BJ (cell line): ENCODE results near the gene STRIT1. TPM values are rescaled to one million over a fixed set of nuclear protein-coding genes. Genes with fewer than 3 reads are reported as not detected.

Source experiments
- CTCF ChIA-PET: fragments of 350-600 bp; formaldehyde crosslinking; extraction: SDS; loops from one replicate; lab custom pipeline; 2021; ENCODE audit warnings: antibody characterized with exemption, inconsistent platforms; lab: Yijun Ruan, JAX
- POLR2A ChIA-PET: fragments of 300-600 bp; sonication (Branson Sonifier 250); formaldehyde crosslinking; extraction: SDS; loops from one replicate; lab custom pipeline; 2021; ENCODE audit warnings: antibody characterized with exemption; lab: Charles Lee
- DNase-seq: peaks from one replicate; pipeline ENCODE4 v3.0.0-alpha.2; 2011; ENCODE audit warnings: low read depth
- H3K27me3 ChIP-seq: 2 replicates; pipeline ENCODE4 v1.6.0; 2011; ENCODE audit warnings: low read length; ENCODE audit not compliant: control insufficient read depth, insufficient read depth
- H3K36me3 ChIP-seq: 2 replicates; pipeline ENCODE4 v1.5.1; 2011; ENCODE audit warnings: low read length; ENCODE audit not compliant: control insufficient read depth, insufficient read depth
- H3K4me3 ChIP-seq: 2 replicates; pipeline ENCODE4 v1.5.1; 2011; ENCODE audit warnings: low read depth, mild to moderate bottlenecking, control low read depth, low read length
- polyA plus RNA-seq: library from polyadenylated mRNA; depleted of rRNA; stranded (reverse); fragments of >200 nt; gene quantifications from 2 replicates; pipeline ENCODE4 v1.2.3, GENCODE V29; 2011
- TF ChIP-seq, protein P1 (sequence below): IDR thresholded peaks from 2 replicates; pipeline ENCODE4 v1.5.1; 2011; ENCODE audit warnings: low read depth, mild to moderate bottlenecking, control low read depth, inconsistent platforms, low read length, moderate library complexity; ENCODE audit not compliant: insufficient read depth

STRIT1 gene
- polyA plus RNA-seq, 1 experiment = not detected

DNA sequence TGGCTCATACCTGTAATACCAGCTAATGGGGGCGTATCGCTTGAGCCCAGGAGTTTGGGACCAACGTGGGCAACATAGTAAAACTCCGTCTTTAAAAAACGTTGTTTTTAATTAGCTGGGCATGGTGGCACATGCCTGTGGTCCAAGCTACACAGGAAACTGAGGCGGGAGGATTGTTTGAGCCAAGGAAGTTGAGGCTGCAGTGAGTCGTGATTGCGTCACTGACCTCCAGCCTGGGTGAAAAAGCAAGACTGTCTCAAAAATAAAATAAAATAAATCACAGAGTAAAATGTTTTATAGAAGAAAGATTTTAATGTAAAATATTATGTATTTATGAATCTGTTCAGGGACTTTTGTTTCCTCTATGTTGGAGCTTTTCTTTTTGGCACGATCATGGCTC is 15.3 kb upstream of the STRIT1 start:
- POLR2A ChIA-PET = no interaction called here
- TF ChIP-seq, protein P1, sequence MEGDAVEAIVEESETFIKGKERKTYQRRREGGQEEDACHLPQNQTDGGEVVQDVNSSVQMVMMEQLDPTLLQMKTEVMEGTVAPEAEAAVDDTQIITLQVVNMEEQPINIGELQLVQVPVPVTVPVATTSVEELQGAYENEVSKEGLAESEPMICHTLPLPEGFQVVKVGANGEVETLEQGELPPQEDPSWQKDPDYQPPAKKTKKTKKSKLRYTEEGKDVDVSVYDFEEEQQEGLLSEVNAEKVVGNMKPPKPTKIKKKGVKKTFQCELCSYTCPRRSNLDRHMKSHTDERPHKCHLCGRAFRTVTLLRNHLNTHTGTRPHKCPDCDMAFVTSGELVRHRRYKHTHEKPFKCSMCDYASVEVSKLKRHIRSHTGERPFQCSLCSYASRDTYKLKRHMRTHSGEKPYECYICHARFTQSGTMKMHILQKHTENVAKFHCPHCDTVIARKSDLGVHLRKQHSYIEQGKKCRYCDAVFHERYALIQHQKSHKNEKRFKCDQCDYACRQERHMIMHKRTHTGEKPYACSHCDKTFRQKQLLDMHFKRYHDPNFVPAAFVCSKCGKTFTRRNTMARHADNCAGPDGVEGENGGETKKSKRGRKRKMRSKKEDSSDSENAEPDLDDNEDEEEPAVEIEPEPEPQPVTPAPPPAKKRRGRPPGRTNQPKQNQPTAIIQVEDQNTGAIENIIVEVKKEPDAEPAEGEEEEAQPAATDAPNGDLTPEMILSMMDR = no peak
- CTCF ChIA-PET = no interaction called here
- H3K4me3 ChIP-seq = no peak overlapping the region
- H3K27me3 ChIP-seq = no peaks in the 10 kb centered on the region
- no peak for DNase-seq
- no peaks in the 10 kb centered on the region for H3K36me3 ChIP-seq

DNA sequence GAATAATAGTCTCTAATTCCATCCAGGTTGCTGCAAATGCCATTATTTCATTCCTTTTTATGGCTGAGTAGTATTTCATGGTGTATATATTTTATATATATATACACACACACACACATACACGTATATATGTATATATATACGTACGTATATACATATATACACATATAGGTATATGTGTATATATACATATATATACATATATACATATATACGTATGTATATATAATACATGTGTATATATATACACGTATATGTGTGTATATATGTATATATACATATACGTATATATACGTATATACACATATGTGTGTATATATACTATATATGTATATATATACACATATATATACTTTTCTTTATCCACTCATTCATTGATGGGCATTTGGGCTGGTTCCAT is 13.7 kb upstream of the STRIT1 start:
- ChIA-PET POLR2A (no interaction called here), CTCF (no interaction called here)
- DNase-seq = no peak
- TF ChIP-seq, protein P1 = no peak
- Histone ChIP-seq H3K27me3 (no peaks in the 10 kb centered on the region), H3K36me3 (no peaks in the 10 kb centered on the region), H3K4me3 (no peak overlapping the region)

DNA sequence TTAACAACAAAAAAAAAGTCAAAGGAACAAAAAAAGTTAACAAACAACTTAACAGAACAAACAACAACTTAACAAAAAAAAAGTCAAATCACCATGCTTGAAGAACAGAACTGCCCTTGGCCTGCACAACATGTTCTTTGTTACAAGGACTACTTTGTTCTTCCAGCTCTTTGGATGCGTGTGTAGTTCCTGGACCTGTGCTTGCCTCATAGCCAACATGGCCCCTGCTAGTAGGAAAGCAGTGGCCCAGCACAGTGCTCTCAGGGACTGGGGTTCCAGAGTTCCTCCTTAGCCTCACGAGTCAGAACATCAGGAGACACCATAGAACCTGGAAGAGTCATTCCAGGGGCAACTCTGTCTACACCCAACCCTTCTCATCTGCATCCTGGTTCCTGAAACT is 10.9 kb upstream of the STRIT1 start:
- Histone ChIP-seq H3K36me3 (no peaks in the 10 kb centered on the region), H3K4me3 (no peak overlapping the region), H3K27me3 (no peaks in the 10 kb centered on the region)
- TF ChIP-seq, protein P1 = no peak
- DNase-seq = no peak
- ChIA-PET CTCF (interaction anchor here (0.9 kb wide), 1 partner anchor 9 kb away, joined by 3 read pairs; no protein-coding TSS in a partner anchor), POLR2A (no interaction called here)

DNA sequence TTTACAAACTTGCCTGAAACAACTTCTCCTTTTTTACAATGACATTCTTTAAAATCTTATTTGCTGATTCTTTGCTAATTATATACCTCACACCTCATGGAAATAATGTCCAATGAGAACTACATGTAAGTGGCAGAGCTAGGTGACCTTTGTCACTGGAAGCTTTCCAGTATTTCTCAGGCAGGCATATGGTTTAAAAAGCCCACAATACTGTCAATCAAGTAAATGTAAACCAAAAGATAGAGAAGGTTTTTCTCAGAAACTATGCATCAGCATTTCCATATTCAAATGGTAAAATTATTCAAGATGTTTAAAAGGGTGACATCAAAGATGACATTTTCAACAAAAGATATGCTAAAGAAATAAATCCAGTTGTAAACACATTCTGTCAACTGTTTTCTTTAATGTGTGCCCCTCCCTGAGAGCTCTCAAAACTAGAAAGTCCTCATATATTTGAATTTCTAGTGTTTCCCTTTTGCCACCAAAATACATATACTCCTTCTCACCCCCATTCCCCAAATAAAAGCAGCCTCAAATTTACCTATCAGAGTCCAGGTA is 10.1 kb upstream of the STRIT1 start:
- POLR2A ChIA-PET = no interaction called here
- Histone ChIP-seq H3K4me3 (no peak overlapping the region), H3K36me3 (no peaks in the 10 kb centered on the region), H3K27me3 (no peaks in the 10 kb centered on the region)
- CTCF ChIA-PET = interaction anchor here (0.9 to 1.4 kb wide), 2 partner anchors 8 to 18 kb away, joined by 3 read pairs; no protein-coding TSS in a partner anchor
- TF ChIP-seq, protein P1 = no peak
- DNase-seq = no peak

DNA sequence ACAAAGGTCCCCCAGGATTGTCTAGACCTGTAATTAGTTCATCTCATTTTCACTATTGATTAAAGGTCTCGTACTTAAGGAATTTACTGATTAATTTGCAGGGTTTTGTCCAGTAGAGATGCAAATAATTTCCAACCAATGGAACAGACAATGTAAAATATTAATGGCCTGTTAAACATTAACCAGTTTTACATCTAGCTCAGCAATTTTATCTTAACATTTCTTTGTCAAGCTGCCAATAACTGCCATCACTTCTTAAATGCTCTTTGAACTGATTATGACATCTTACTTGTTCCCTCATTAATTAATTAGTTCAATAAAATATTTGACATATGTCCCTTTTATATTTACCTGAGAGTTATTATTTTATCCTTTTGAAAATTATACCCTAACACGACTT is 9.4 kb upstream of the STRIT1 start:
- POLR2A ChIA-PET = no interaction called here

More for the DNA sequence above, 9.4 kb upstream of the STRIT1 start:
- TF ChIP-seq, protein P1 = no peak
- no peak for DNase-seq
- Histone ChIP-seq H3K27me3 (no peaks in the 10 kb centered on the region), H3K36me3 (no peaks in the 10 kb centered on the region), H3K4me3 (no peak overlapping the region)
- CTCF ChIA-PET = interaction anchor here (1.4 kb wide), 1 partner anchor 19 kb away, joined by 3 read pairs; no protein-coding TSS in a partner anchor
